Liver (tissue), 9 donors: ENCODE data around the gene MDH1B. TPM values are rescaled to one million over a fixed set of nuclear protein-coding genes. Genes with fewer than 3 reads are reported as not detected.

Experiments
- DNase-seq: peaks from one replicate; pipeline ENCODE4 v3.0.0-alpha.2; 2017; ENCODE audit warnings: low spot score
- H3K27ac ChIP-seq, 2 donors: one replicate each; pipeline ENCODE4 v1.7.0; 2013; ENCODE audit warnings: inconsistent platforms in 2 of 2, low read length in 2 of 2, control low read depth in 1 of 2, low read depth in 1 of 2, mild to moderate bottlenecking in 1 of 2
- H3K27me3 ChIP-seq, 4 donors: one replicate each; pipeline versions ENCODE4 v1.6.1 to v1.7.0; 2013; ENCODE audit warnings: low read length in 3 of 4, inconsistent platforms in 1 of 4, mild to moderate bottlenecking in 1 of 4, moderate library complexity in 1 of 4; ENCODE audit not compliant: control insufficient read depth in 4 of 4, insufficient read depth in 4 of 4
- H3K36me3 ChIP-seq, 4 donors: one replicate each; pipeline versions ENCODE4 v1.6.1 to v1.7.0; 2013; ENCODE audit warnings: low read length in 3 of 4, mild to moderate bottlenecking in 3 of 4, low read depth in 1 of 4, moderate library complexity in 1 of 4; ENCODE audit not compliant: control insufficient read depth in 4 of 4, insufficient read depth in 3 of 4
- H3K4me1 ChIP-seq, 4 donors: one replicate each; pipeline versions ENCODE4 v1.6.1 to v1.7.0; 2013; ENCODE audit warnings: low read length in 3 of 4, mild to moderate bottlenecking in 3 of 4, moderate library complexity in 1 of 4; ENCODE audit not compliant: control insufficient read depth in 4 of 4, insufficient read depth in 4 of 4
- H3K4me3 ChIP-seq, 3 donors: one replicate each; pipeline versions ENCODE4 v1.6.1 to v1.7.0; 2013; ENCODE audit warnings: low read length in 3 of 3, control low read depth in 1 of 3, low read depth in 1 of 3, mild to moderate bottlenecking in 1 of 3
- H3K9ac ChIP-seq, 2 donors: one replicate each; pipeline ENCODE4 v1.7.0; 2013; ENCODE audit warnings: low read length in 2 of 2, mild to moderate bottlenecking in 2 of 2, moderate library complexity in 2 of 2, control low read depth in 1 of 2, low read depth in 1 of 2
- H3K9me3 ChIP-seq, 4 donors: one replicate each; pipeline versions ENCODE4 v1.6.1 to v1.7.0; 2013; ENCODE audit warnings: low read length in 3 of 4; ENCODE audit not compliant: control insufficient read depth in 4 of 4
- ATF3 ChIP-seq: IDR thresholded peaks from 2 replicates; pipeline ENCODE4 v1.6.1; 2016; ENCODE audit warnings: antibody characterized with exemption
- EGR1 ChIP-seq, 2 donors: IDR thresholded peaks; 2 replicates each; pipeline ENCODE4 v1.6.1; 2016 to 2018; ENCODE audit warnings: antibody characterized with exemption in 2 of 2, low read depth in 2 of 2
- FOXA1 ChIP-seq: IDR thresholded peaks from 2 replicates; pipeline ENCODE4 v1.6.1; 2016; ENCODE audit warnings: antibody characterized with exemption
- FOXA2 ChIP-seq: IDR thresholded peaks from 2 replicates; pipeline ENCODE4 v1.6.1; 2016; ENCODE audit warnings: antibody characterized with exemption
- GABPA ChIP-seq, 2 donors: IDR thresholded peaks in 1 of 2; conservative IDR thresholded peaks in 1 of 2; 2 replicates each; pipeline ENCODE4 v1.6.1; 2016; ENCODE audit warnings: antibody characterized with exemption in 2 of 2, mild to moderate bottlenecking in 1 of 2, moderate library complexity in 1 of 2
- HNF4A ChIP-seq, 2 donors: conservative IDR thresholded peaks; 2 replicates each; pipeline ENCODE4 v1.6.1; 2016; ENCODE audit warnings: antibody characterized with exemption in 2 of 2, mild to moderate bottlenecking in 2 of 2
- HNF4G ChIP-seq: IDR thresholded peaks from 2 replicates; pipeline ENCODE4 v1.6.1; 2016; ENCODE audit warnings: antibody characterized with exemption
- JUND ChIP-seq, 2 donors: IDR thresholded peaks; 2 replicates each; pipeline ENCODE4 v1.6.1; 2016; ENCODE audit warnings: antibody characterized with exemption in 2 of 2
- NR2F2 ChIP-seq: IDR thresholded peaks from 2 replicates; pipeline ENCODE4 v1.6.1; 2016; ENCODE audit warnings: antibody characterized with exemption
- RAD21 ChIP-seq, 2 donors: IDR thresholded peaks; 2 replicates each; pipeline ENCODE4 v1.6.1; 2016; ENCODE audit warnings: antibody characterized with exemption in 2 of 2, mild to moderate bottlenecking in 2 of 2
- REST ChIP-seq: IDR thresholded peaks from 2 replicates; pipeline ENCODE4 v1.6.1; 2016; ENCODE audit warnings: antibody characterized with exemption, mild to moderate bottlenecking
- RXRA ChIP-seq, 2 donors: IDR thresholded peaks; 2 replicates each; pipeline ENCODE4 v1.6.1; 2017 to 2018; ENCODE audit warnings: antibody characterized with exemption in 2 of 2, mild to moderate bottlenecking in 1 of 2
- SP1 ChIP-seq: IDR thresholded peaks from 2 replicates; pipeline ENCODE4 v1.6.1; 2018; ENCODE audit warnings: antibody characterized with exemption, mild to moderate bottlenecking
- TAF1 ChIP-seq: conservative IDR thresholded peaks from 2 replicates; pipeline ENCODE4 v1.6.1; 2016; ENCODE audit warnings: antibody characterized with exemption, mild to moderate bottlenecking
- YY1 ChIP-seq: IDR thresholded peaks from 2 replicates; pipeline ENCODE4 v1.6.1; 2016; ENCODE audit warnings: antibody characterized with exemption, mild to moderate bottlenecking
- WGBS: extraction: QIAGEN DNeasy Blood & Tissue Kit; methylation state at CpG from one replicate; pipeline ENCODE4 v1.1.7; 2013; 5-methylcytosine and 5-hydroxymethylcytosine counted together
- polyA plus RNA-seq, 2 donors: library from polyadenylated mRNA; stranded (reverse) in 1 of 2; unstranded in 1 of 2; fragments of 200-250 nt in 1 of 2; fragments of >200 nt in 1 of 2; fragmentation: Nextera tagmentation in 1 of 2; extraction: Ambion mirVana in 1 of 2; gene quantifications; one replicate each; pipeline versions ENCODE4 v1.2.1 to v1.2.3, GENCODE V29; 2013 to 2015
- total RNA-seq, 2 donors: library from RNA; depleted of rRNA; stranded (reverse); fragments of >200 nt; gene quantifications; one replicate each; pipeline ENCODE4 v1.2.3, GENCODE V29; 2014
- TF ChIP-seq, protein P1 (sequence below): fragments of 150-350 bp; IDR thresholded peaks from 2 replicates; pipeline ENCODE4 v1.5.1; 2017; ENCODE audit warnings: improper control_type of control experiment, low read depth, low read length; ENCODE audit not compliant: missing input control
- donor health status: healthy.
- donor health status: healthy.
- donor health status: healthy.
- donor health status: healthy.
- donor health status: healthy.

MDH1B gene
- total and polyA plus RNA-seq, 4 donors = 0.09 to 0.33 (median 0.18) TPM; not detected in 1

GRCh38 chr2:206707164-206707701 is 57.9 kb downstream of the MDH1B start:
- Histone ChIP-seq H3K27ac (no peak overlapping the region), H3K4me3 (no peak overlapping the region), H3K36me3 (no peaks in the 10 kb centered on the region), H3K9ac (no peak overlapping the region), H3K27me3 (peaks cover 0 to 4% (median 0%) of the 10 kb centered on the region in 4 donors), H3K4me1 (no peaks in the 10 kb centered on the region), H3K9me3 (no peaks in the 10 kb centered on the region)
- WGBS = 67% methylated on average over 10 of the region's 10 CpGs
- TF ChIP-seq, protein P1, sequence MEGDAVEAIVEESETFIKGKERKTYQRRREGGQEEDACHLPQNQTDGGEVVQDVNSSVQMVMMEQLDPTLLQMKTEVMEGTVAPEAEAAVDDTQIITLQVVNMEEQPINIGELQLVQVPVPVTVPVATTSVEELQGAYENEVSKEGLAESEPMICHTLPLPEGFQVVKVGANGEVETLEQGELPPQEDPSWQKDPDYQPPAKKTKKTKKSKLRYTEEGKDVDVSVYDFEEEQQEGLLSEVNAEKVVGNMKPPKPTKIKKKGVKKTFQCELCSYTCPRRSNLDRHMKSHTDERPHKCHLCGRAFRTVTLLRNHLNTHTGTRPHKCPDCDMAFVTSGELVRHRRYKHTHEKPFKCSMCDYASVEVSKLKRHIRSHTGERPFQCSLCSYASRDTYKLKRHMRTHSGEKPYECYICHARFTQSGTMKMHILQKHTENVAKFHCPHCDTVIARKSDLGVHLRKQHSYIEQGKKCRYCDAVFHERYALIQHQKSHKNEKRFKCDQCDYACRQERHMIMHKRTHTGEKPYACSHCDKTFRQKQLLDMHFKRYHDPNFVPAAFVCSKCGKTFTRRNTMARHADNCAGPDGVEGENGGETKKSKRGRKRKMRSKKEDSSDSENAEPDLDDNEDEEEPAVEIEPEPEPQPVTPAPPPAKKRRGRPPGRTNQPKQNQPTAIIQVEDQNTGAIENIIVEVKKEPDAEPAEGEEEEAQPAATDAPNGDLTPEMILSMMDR = no peak
- no peak for DNase-seq

DNA sequence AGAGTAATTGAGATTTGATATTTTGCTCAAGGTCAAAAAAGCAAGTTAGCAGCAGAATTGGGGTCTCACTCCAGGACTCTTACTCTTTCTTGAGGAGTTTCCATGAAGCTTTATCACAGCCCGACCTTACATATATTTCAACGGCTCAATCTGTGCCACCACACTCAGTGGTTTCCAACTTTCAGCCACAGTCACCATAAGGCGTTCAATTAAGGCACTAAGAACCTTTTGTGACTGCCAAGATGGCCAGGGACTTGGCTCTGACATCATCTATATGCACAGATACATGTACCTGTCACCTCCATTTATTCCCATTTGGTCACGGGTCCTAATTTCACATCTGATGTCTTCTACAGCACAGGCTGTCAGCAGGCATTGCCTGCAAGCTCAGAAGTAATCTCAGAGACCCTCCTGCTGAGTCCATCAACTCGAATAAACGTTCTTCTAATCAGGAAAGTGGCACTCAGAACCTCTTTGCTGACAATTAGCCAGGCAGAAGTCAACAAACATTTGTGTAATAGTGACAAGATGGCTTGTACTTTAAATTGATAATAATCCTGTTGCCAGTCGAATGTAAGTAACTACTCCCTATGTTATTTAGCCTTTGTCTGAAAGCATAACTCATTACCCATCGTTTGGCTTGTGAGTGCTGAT is 63.0 kb downstream of the MDH1B start:
- Histone ChIP-seq H3K9me3 (no peaks in the 10 kb centered on the region), H3K27ac (no peak overlapping the region), H3K4me3 (no peak overlapping the region), H3K27me3 (peaks cover 0 to 9% (median 1%) of the 10 kb centered on the region in 4 donors), H3K4me1 (no peaks in the 10 kb centered on the region), H3K36me3 (no peaks in the 10 kb centered on the region), H3K9ac (no peak overlapping the region)
- DNase-seq = no peak
- no peak for TF ChIP-seq HNF4A (conservative IDR thresholded peaks at IDR 0.05)
- TF ChIP-seq RAD21 (IDR thresholded peaks at IDR 0.05) = no peak
- no peak for TF ChIP-seq HNF4G
- TF ChIP-seq FOXA2 = no peak
- TF ChIP-seq, protein P1 = no peak
- no peak for TF ChIP-seq TAF1
- no peak for TF ChIP-seq RXRA (IDR thresholded peaks at IDR 0.05)
- no peak for TF ChIP-seq YY1
- WGBS = 55% methylated on average over 8 of the region's 8 CpGs

- H3K27me3 ChIP-seq = peaks cover 0 to 5% (median 1%) of the 10 kb centered on the region in 4 donors
- no peaks in the 10 kb centered on the region for H3K36me3 ChIP-seq
- H3K9me3 ChIP-seq = no peaks in the 10 kb centered on the region
- no peak overlapping the region for H3K9ac ChIP-seq
- 43% methylated on average over 8 of the region's 8 CpGs for WGBS
- no peak overlapping the region for H3K27ac ChIP-seq
- no peak for DNase-seq
- no peaks in the 10 kb centered on the region for H3K4me1 ChIP-seq
- no peak overlapping the region for H3K4me3 ChIP-seq
- TF ChIP-seq NR2F2 (no peak), RXRA (IDR thresholded peaks at IDR 0.05) (no peak), YY1 (no peak), EGR1 (IDR thresholded peaks at IDR 0.05; ENCODE audit: low read depth in 2 of 2) (no peak), FOXA1 (no peak), HNF4A (conservative IDR thresholded peaks at IDR 0.05) (no peak), REST (no peak), TAF1 (no peak), ATF3 (no peak), GABPA (IDR thresholded peaks at IDR 0.05 in 1 of 2, conservative IDR thresholded peaks at IDR 0.05 in 1 of 2) (no peak), HNF4G (no peak), FOXA2 (no peak), SP1 (no peak), RAD21 (IDR thresholded peaks at IDR 0.05) (no peak), JUND (IDR thresholded peaks at IDR 0.05) (no peak)
- TF ChIP-seq, protein P1 = no peak
Observed at GRCh38 chr2:206700156-206700555, 65.0 kb downstream of the MDH1B start.
